HepG2 (cell line): ENCODE measurements around the gene HYAL2. TPM values are rescaled to one million over a fixed set of nuclear protein-coding genes. Genes with fewer than 3 reads are reported as not detected.
A peak's percentile ranks its signal among the peaks of the same experiment; 100 is the strongest.

ENCODE experiments used
- CBX1 ChIP-seq: IDR thresholded peaks from one replicate; pipeline ENCODE4 v1.6.1; 2016; ENCODE audit warnings: antibody characterized with exemption, low read depth
- DMTF1 ChIP-seq: sonication (generic); formaldehyde crosslinking; IDR thresholded peaks from 2 replicates; pipeline ENCODE4 v1.4.0; 2020; ENCODE audit warnings: mild to moderate bottlenecking, missing genetic modification reagents
- KIAA2018 ChIP-seq: sonication (generic); formaldehyde crosslinking; IDR thresholded peaks from 2 replicates; pipeline ENCODE4 v1.5.0; 2020; ENCODE audit warnings: mild to moderate bottlenecking, missing genetic modification reagents, borderline replicate concordance
- NPAS2 ChIP-seq: sonication (generic); formaldehyde crosslinking; IDR thresholded peaks from 2 replicates; pipeline ENCODE4 v1.8.0; 2022; ENCODE audit warnings: mild to moderate bottlenecking, missing genetic modification reagents, borderline replicate concordance
- RARG ChIP-seq: sonication (generic); formaldehyde crosslinking; IDR thresholded peaks from 2 replicates; pipeline ENCODE4 v1.4.0; 2020; ENCODE audit warnings: low read depth, mild to moderate bottlenecking, missing genetic modification reagents
- RFX1 ChIP-seq: fragments of 450-650 bp; IDR thresholded peaks from 2 replicates; pipeline ENCODE4 v1.6.1; 2017
- SIX1 ChIP-seq: sonication (generic); formaldehyde crosslinking; IDR thresholded peaks from 2 replicates; pipeline ENCODE4 v1.4.0; 2020; ENCODE audit warnings: missing genetic modification reagents, borderline replicate concordance
- ZBTB20 ChIP-seq: sonication (generic); formaldehyde crosslinking; IDR thresholded peaks from 2 replicates; pipeline ENCODE4 v1.8.1; 2023; ENCODE audit warnings: missing genetic modification reagents, low read depth, mild to moderate bottlenecking, borderline replicate concordance
- ZNF101 ChIP-seq: sonication (generic); formaldehyde crosslinking; IDR thresholded peaks from 2 replicates; pipeline ENCODE4 v1.4.0; 2020; ENCODE audit warnings: mild to moderate bottlenecking, low read depth, missing genetic modification reagents, borderline replicate concordance
- ZNF646 ChIP-seq: sonication (generic); formaldehyde crosslinking; IDR thresholded peaks from 2 replicates; pipeline ENCODE4 v1.9.0; 2021; ENCODE audit warnings: mild to moderate bottlenecking, missing genetic modification reagents
- polyA plus RNA-seq, 8 experiments: library from polyadenylated mRNA; depleted of rRNA in 3 of 8; stranded (reverse) in 7 of 8; unstranded in 1 of 8; fragments of >200 nt; fragmentation: Illumina TruSeq in 4 of 8; extraction: Trizol in 4 of 8; gene quantifications; 2 replicates each; pipeline versions ENCODE4 v1.2.1 to v1.2.3, GENCODE V29; 2011 to 2016; ENCODE audit warnings: low read depth in 4 of 8, missing spikeins in 1 of 8, mixed read lengths in 1 of 8; ENCODE audit not compliant: insufficient read depth in 1 of 8
- total RNA-seq, 5 experiments: library from RNA; depleted of rRNA; stranded (reverse); fragments of >200 nt; fragmentation: Illumina TruSeq; extraction: Trizol; gene quantifications; 2 replicates each; pipeline ENCODE4 v1.2.3, GENCODE V29; 2016; ENCODE audit warnings: low read depth in 1 of 5

Gene HYAL2
- total and polyA plus RNA-seq, 2 of the 13 experiments (the other 11 are each of a cell fraction or from before 2014, with no cell fraction given): 76.2 to 102 TPM

- TF ChIP-seq DMTF1: no peak
- TF ChIP-seq NPAS2: no peak
- TF ChIP-seq CBX1: peak; percentile 26
- peak; percentile 44; the same call in 1 of the 2 replicates for TF ChIP-seq ZBTB20
- no peak for TF ChIP-seq ZNF646 (CRISPR knock-in tag)
- TF ChIP-seq RFX1: no peak
- TF ChIP-seq ZNF101: 0 out of 2 replicates have a peak, but pooled peaks have one; percentile 29
- TF ChIP-seq RARG (CRISPR knock-in tag): peak; percentile 79
- TF ChIP-seq KIAA2018 (CRISPR knock-in tag): peak; percentile 89; the same call in 1 of the 2 replicates
- no peak for TF ChIP-seq SIX1 (CRISPR knock-in tag)
These were observed 36.6 kb upstream of the HYAL2 start, which contains the start of gene TMEM115 (continued) for GRCh38 chr3:50358911-50359759.
